VCaP (cell line): Measurements from ENCODE around the gene CSRP1.
A peak's percentile ranks its signal among the peaks of the same experiment; 100 is the strongest.

Source experiments
- H3K27ac ChIP-seq: fragments of 450-650 bp; 2 replicates; pipeline ENCODE4 v1.5.1; 2017
- CTCF ChIP-seq: fragments of 450-650 bp; conservative IDR thresholded peaks from 2 replicates; pipeline ENCODE4 v1.5.1; 2017; ENCODE audit warnings: mild to moderate bottlenecking, moderate library complexity

Gene CSRP1

GRCh38 chr1:201448990-201449389 is 57.9 kb downstream of the CSRP1 start:
- no peak overlapping the region for H3K27ac ChIP-seq
- no peak for TF ChIP-seq CTCF

GRCh38 chr1:201447903-201448871 is 58.7 kb downstream of the CSRP1 start:
- TF ChIP-seq CTCF, result peak; percentile 83
- no peak overlapping the region for H3K27ac ChIP-seq

GRCh38 chr1:201445310-201445709 is 61.6 kb downstream of the CSRP1 start:
- no peak overlapping the region for H3K27ac ChIP-seq
- no peak for TF ChIP-seq CTCF

GRCh38 chr1:201444792-201445191 is 62.1 kb downstream of the CSRP1 start:
- H3K27ac ChIP-seq, result no peak overlapping the region
- TF ChIP-seq CTCF, result no peak

- H3K27ac ChIP-seq, result no peak overlapping the region
- TF ChIP-seq CTCF, result no peak
These were observed 63.2 kb downstream of the CSRP1 start for GRCh38 chr1:201443747-201444146.

- TF ChIP-seq CTCF, result no peak
- H3K27ac ChIP-seq, result no peak overlapping the region
These were observed 70.0 kb downstream of the CSRP1 start for GRCh38 chr1:201436969-201437368.

GRCh38 chr1:201436393-201436792 is 70.5 kb downstream of the CSRP1 start:
- TF ChIP-seq CTCF, result no peak
- H3K27ac ChIP-seq, result no peak overlapping the region; the same call in 1 of the 2 replicates
